GM19193 (cell line): Measurements from ENCODE around the gene KIF21B.

ENCODE experiments used
- POLR2A ChIP-seq: IDR thresholded peaks from 4 replicates; pipeline ENCODE4 v1.6.1; 2011; ENCODE audit not compliant: insufficient read depth, insufficient read length; ENCODE audit errors: extremely low read depth

The KIF21B gene

GRCh38 chr1:200999667-201000066 is 23.8 kb downstream of the KIF21B start:
- no peak for TF ChIP-seq POLR2A

- TF ChIP-seq POLR2A: no peak
Measured at GRCh38 chr1:200998323-200998722, 25.2 kb downstream of the KIF21B start.

- TF ChIP-seq POLR2A: no peak
Measured at GRCh38 chr1:200992382-200993048, 31.0 kb downstream of the KIF21B start.

- TF ChIP-seq POLR2A: no peak
Measured at GRCh38 chr1:200991097-200991614, 32.4 kb downstream of the KIF21B start.

GRCh38 chr1:200990114-200990513 is 33.4 kb downstream of the KIF21B start:
- TF ChIP-seq POLR2A: no peak

GRCh38 chr1:200989337-200989736 is 34.2 kb downstream of the KIF21B start:
- no peak for TF ChIP-seq POLR2A

GRCh38 chr1:200988693-200989092 is 34.8 kb downstream of the KIF21B start:
- no peak for TF ChIP-seq POLR2A

GRCh38 chr1:200985481-200985880 is 38.0 kb downstream of the KIF21B start:
- TF ChIP-seq POLR2A: no peak

- TF ChIP-seq POLR2A: no peak
Measured at GRCh38 chr1:200983035-200983561, 40.4 kb downstream of the KIF21B start.

- no peak for TF ChIP-seq POLR2A
Measured at GRCh38 chr1:200982071-200982945, 41.2 kb downstream of the KIF21B start.

GRCh38 chr1:200981278-200981677 is 42.2 kb downstream of the KIF21B start:
- no peak for TF ChIP-seq POLR2A

- TF ChIP-seq POLR2A: no peak
Measured at GRCh38 chr1:200980873-200981272, 42.6 kb downstream of the KIF21B start.

GRCh38 chr1:200980452-200980772 is 43.1 kb downstream of the KIF21B start:
- TF ChIP-seq POLR2A: no peak

- TF ChIP-seq POLR2A: no peak
Measured at GRCh38 chr1:200979574-200980451, 43.7 kb downstream of the KIF21B start.
